Measurements from ENCODE around the gene NCKAP1. TPM values are rescaled to one million over a fixed set of nuclear protein-coding genes. Genes with fewer than 3 reads are reported as not detected.

The NCKAP1 gene
- total RNA-seq, 1 experiment from 2014 or later = 173 TPM

GRCh38 chr2:182917924-182918323, 120.3 kb downstream of the NCKAP1 start:
- CTCF ChIA-PET = no interaction called here
- H3K27me3 Mint-ChIP-seq (ENCODE audit: low read depth) = no peaks in the 10 kb centered on the region
- no peak overlapping the region for H3K4me3 Mint-ChIP-seq
- no peak overlapping the region for H3K27ac Mint-ChIP-seq
- POLR2A ChIA-PET = no interaction called here
- ATAC-seq (no peak), DNase-seq (ENCODE audit: low spot score) (no peak)
- H3K4me1 Mint-ChIP-seq = peaks cover 23% of the 10 kb centered on the region
- TF ChIP-seq ZNF263 (CRISPR knock-in tag; IDR thresholded peaks at IDR 0.05; ENCODE audit: low read depth) (no peak), AFF4 (CRISPR knock-in tag; IDR thresholded peaks at IDR 0.05; ENCODE audit: borderline replicate concordance) (no peak), USF2 (CRISPR knock-in tag; IDR thresholded peaks at IDR 0.05) (no peak), NFYB (CRISPR knock-in tag; conservative IDR thresholded peaks at IDR 0.05; ENCODE audit: low read depth) (no peak), E2F5 (CRISPR knock-in tag; IDR thresholded peaks at IDR 0.05) (no peak), FOXJ3 (CRISPR knock-in tag; IDR thresholded peaks at IDR 0.05; ENCODE audit: borderline replicate concordance) (no peak), EMX1 (CRISPR knock-in tag; IDR thresholded peaks at IDR 0.05) (no peak), E2F1 (CRISPR knock-in tag; IDR thresholded peaks at IDR 0.05) (no peak), RORB (CRISPR knock-in tag; IDR thresholded peaks at IDR 0.05) (no peak), AR (CRISPR knock-in tag; IDR thresholded peaks at IDR 0.05) (no peak), CBFB (CRISPR knock-in tag; IDR thresholded peaks at IDR 0.05; ENCODE audit: low read depth) (no peak), ERG (CRISPR knock-in tag; IDR thresholded peaks at IDR 0.05) (no peak), MAX (CRISPR knock-in tag; IDR thresholded peaks at IDR 0.05) (no peak), ZNF396 (CRISPR knock-in tag; IDR thresholded peaks at IDR 0.05; ENCODE audit: borderline replicate concordance) (no peak), ZBTB21 (CRISPR knock-in tag; IDR thresholded peaks at IDR 0.05; ENCODE audit: borderline replicate concordance) (no peak), PRRX2 (CRISPR knock-in tag; IDR thresholded peaks at IDR 0.05) (no peak)
- H3K36me3 Mint-ChIP-seq = peaks cover 42% of the 10 kb centered on the region
- H3K9me3 Mint-ChIP-seq = no peaks in the 10 kb centered on the region

All from WTC11 (cell line).